GM18867 (cell line): Measurements from ENCODE around the gene SUMO1.

Source experiments
- ATAC-seq: cut with Tn5 transposase; IDR thresholded peaks from one replicate; pipeline ENCODE4 v1.9.1; 2021; ENCODE audit warnings: mild to moderate bottlenecking, moderate library complexity; ENCODE audit not compliant: unreplicated experiment

The SUMO1 gene

GRCh38 chr2:202201220-202202160 lies 36.9 kb downstream of the SUMO1 start:
- no peak for ATAC-seq

GRCh38 chr2:202196727-202197126 lies 41.7 kb downstream of the SUMO1 start:
- no peak for ATAC-seq

GRCh38 chr2:202194418-202194817 lies 44.0 kb downstream of the SUMO1 start:
- no peak for ATAC-seq

- no peak for ATAC-seq
Observed at GRCh38 chr2:202193881-202194353, 44.5 kb downstream of the SUMO1 start.

GRCh38 chr2:202193305-202193704 lies 45.1 kb downstream of the SUMO1 start:
- ATAC-seq, result no peak

- ATAC-seq, result no peak
Observed at GRCh38 chr2:202187570-202187969, 50.8 kb downstream of the SUMO1 start.

- ATAC-seq, result no peak
Observed at GRCh38 chr2:202186641-202187202, 51.7 kb downstream of the SUMO1 start.

GRCh38 chr2:202185156-202185555 lies 53.2 kb downstream of the SUMO1 start:
- ATAC-seq, result no peak

- ATAC-seq, result no peak
Observed at GRCh38 chr2:202184557-202184956, 53.8 kb downstream of the SUMO1 start.

GRCh38 chr2:202178346-202178958 lies 59.9 kb downstream of the SUMO1 start:
- no peak for ATAC-seq

- ATAC-seq, result peak; percentile 64
Observed at GRCh38 chr2:202172439-202173211, 65.8 kb downstream of the SUMO1 start.

GRCh38 chr2:202171241-202171825 lies 67.1 kb downstream of the SUMO1 start:
- ATAC-seq, result no peak

- ATAC-seq, result no peak
Observed at GRCh38 chr2:202169832-202170424, 68.5 kb downstream of the SUMO1 start.

- no peak for ATAC-seq
Observed at GRCh38 chr2:202169131-202169530, 69.3 kb downstream of the SUMO1 start.

GRCh38 chr2:202165945-202166344 lies 72.5 kb downstream of the SUMO1 start:
- ATAC-seq, result no peak

GRCh38 chr2:202165208-202165607 lies 73.2 kb downstream of the SUMO1 start:
- ATAC-seq, result no peak

GRCh38 chr2:202164411-202164810 lies 74.0 kb downstream of the SUMO1 start:
- ATAC-seq, result no peak

GRCh38 chr2:202161151-202161835 lies 77.1 kb downstream of the SUMO1 start:
- no peak for ATAC-seq

GRCh38 chr2:202158796-202159195 lies 79.6 kb downstream of the SUMO1 start:
- no peak for ATAC-seq
